ENCODE measurements around the gene NISCH.

DNA sequence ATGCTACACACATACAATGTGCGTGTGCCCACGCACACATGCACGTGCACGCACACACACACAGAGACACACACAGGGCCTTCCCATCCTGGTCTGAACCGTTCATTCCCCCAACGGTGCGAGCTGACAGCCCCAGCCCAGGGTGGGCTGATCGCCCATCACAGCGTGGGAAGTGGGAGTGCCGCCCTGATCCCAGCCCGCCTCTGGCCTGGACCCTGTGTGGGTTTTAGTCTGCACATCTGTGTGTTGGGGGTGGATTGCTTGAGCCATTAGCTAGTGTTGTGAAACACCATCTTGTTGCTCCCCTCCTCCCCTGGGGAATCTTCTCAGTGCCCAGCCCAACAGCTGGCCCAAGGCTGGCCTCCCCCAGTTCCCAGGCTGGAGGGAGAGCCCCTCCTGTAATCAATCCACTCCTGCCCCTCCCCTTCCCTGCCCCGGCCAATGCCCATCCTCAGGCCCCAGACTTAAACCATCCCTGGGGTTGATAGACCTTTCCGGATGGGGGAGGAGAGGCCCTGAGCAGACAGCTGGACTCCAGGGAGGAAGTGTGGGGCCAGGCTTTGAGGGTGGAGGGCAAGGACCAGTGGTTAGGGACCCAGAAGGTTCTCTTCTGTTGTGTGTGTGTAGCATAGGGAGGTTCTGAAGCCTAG, 18.8 kb upstream of the NISCH start:
- TF ChIP-seq, protein P1, sequence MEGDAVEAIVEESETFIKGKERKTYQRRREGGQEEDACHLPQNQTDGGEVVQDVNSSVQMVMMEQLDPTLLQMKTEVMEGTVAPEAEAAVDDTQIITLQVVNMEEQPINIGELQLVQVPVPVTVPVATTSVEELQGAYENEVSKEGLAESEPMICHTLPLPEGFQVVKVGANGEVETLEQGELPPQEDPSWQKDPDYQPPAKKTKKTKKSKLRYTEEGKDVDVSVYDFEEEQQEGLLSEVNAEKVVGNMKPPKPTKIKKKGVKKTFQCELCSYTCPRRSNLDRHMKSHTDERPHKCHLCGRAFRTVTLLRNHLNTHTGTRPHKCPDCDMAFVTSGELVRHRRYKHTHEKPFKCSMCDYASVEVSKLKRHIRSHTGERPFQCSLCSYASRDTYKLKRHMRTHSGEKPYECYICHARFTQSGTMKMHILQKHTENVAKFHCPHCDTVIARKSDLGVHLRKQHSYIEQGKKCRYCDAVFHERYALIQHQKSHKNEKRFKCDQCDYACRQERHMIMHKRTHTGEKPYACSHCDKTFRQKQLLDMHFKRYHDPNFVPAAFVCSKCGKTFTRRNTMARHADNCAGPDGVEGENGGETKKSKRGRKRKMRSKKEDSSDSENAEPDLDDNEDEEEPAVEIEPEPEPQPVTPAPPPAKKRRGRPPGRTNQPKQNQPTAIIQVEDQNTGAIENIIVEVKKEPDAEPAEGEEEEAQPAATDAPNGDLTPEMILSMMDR (IDR thresholded peaks at IDR 0.05; ENCODE audit: low read depth, low read length, poor library complexity, severe bottlenecking): no peak
- no peak for TF ChIP-seq EZH2phosphoT487 (IDR thresholded peaks at IDR 0.05; ENCODE audit: borderline replicate concordance, low read length)

All from DOHH2 (cell line).